GM18511 (cell line): ENCODE results near the gene ADRA1B.

Experiments used
- ATAC-seq: cut with Tn5 transposase; IDR thresholded peaks from one replicate; pipeline ENCODE4 v1.9.1; 2021; ENCODE audit warnings: mild to moderate bottlenecking, moderate library complexity; ENCODE audit not compliant: unreplicated experiment

Gene ADRA1B

GRCh38 chr5:159915904-159916840 is at the start of gene ADRA1B:
TSS of gene ADRA1B (plus strand) at chr5:159916482. CDS start at chr5:159916906, 424 bp downstream.
- peak; percentile 82 for ATAC-seq

- ATAC-seq = no peak
Measured at GRCh38 chr5:159873680-159874079, 42.6 kb upstream of the ADRA1B start.

GRCh38 chr5:159874263-159874662 is 42.0 kb upstream of the ADRA1B start:
- no peak for ATAC-seq

- ATAC-seq = no peak
Measured at GRCh38 chr5:159877016-159877415, 39.3 kb upstream of the ADRA1B start.

DNA sequence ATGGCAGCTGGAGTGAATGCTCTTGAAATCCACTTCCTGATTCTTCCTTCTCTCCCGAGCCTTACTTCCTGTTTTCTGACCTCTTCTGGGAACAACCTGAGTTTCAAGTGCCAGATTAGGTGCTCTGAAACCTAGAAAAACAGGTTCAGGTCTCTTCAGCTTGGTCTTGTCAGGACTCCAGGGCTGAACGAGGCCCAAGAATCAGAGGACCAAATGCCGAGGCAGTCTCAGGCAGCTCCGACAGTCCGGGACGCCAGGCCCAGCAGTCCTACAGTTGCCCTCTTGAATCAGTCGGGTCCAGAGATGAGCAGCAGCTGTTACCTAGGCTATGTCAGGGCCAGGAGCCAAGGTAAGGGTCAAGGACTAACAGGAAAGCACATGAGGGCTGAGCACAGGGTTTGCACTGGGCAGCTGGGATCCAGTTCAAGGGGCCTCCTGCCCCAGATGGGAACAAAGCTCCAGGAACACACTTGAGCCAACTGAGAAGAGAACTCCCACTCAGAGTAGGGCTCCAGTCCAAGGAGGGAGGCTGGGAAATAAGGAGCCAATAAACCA is 38.3 kb upstream of the ADRA1B start:
- ATAC-seq = no peak

GRCh38 chr5:159878988-159879471 is 37.3 kb upstream of the ADRA1B start:
- no peak for ATAC-seq

- ATAC-seq = no peak
Measured at GRCh38 chr5:159880676-159881075, 35.6 kb upstream of the ADRA1B start.

GRCh38 chr5:159881967-159882366 is 34.3 kb upstream of the ADRA1B start:
- ATAC-seq = no peak

- no peak for ATAC-seq
Measured at GRCh38 chr5:159883522-159883950, 32.7 kb upstream of the ADRA1B start.

- ATAC-seq = no peak
Measured at GRCh38 chr5:159884917-159885620, 31.2 kb upstream of the ADRA1B start.

- ATAC-seq = no peak
Measured at GRCh38 chr5:159886296-159886695, 30.0 kb upstream of the ADRA1B start.

- no peak for ATAC-seq
Measured at GRCh38 chr5:159887050-159887449, 29.2 kb upstream of the ADRA1B start.

- no peak for ATAC-seq
Measured at GRCh38 chr5:159888860-159889259, 27.4 kb upstream of the ADRA1B start.

GRCh38 chr5:159890141-159890540 is 26.1 kb upstream of the ADRA1B start:
- ATAC-seq = no peak

DNA sequence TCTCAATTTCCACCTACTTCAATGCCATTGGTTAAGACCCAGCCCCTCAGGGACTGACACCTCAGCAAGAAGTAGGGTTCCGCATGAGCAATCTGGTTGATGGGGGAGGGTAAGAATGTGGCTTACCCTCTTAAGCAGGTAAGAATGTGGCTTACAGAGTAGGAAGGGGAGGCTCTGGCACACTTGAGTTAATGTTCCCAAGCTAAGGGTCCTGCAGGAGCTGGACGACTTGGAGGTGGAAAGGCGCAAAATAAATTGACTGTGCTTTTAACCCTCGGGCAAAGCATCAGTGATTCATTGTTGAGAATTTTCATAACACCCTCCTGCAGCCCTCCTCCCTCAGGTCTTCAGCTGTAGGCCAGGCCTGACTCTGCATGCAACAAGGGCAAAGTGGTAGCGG is 24.9 kb upstream of the ADRA1B start:
- no peak for ATAC-seq

DNA sequence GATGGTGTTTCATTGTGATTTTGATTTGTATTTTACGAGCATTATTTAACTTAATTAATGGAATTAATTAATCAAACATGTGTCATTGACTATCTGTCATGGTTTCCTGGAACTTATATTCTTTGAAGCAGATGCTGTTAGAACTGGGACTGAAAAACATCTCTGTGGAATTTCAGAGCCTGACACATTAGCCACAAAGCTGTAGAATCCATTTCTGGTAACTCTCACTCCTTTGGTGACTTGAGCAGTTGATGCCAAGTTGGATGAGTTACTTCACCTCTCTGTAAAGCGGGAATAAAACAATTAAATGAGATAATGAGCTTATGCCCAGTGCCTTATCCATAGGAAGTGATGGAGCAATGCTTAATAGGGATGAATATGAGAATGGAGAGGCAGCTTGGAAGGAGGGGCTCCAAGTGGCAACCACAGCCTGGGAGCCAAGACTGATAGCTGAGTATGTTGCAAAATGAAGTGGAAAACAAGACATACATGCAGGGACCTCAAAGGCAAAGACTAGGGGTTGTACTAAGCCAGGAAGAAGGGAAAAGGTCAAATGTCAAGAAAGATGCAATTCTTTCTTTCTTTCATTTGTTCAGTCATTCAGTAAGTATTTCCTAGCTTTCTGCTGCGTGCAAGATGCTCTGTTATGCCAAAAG is 23.1 kb upstream of the ADRA1B start:
- ATAC-seq = no peak

GRCh38 chr5:159894149-159894720 is 22.0 kb upstream of the ADRA1B start:
- no peak for ATAC-seq

DNA sequence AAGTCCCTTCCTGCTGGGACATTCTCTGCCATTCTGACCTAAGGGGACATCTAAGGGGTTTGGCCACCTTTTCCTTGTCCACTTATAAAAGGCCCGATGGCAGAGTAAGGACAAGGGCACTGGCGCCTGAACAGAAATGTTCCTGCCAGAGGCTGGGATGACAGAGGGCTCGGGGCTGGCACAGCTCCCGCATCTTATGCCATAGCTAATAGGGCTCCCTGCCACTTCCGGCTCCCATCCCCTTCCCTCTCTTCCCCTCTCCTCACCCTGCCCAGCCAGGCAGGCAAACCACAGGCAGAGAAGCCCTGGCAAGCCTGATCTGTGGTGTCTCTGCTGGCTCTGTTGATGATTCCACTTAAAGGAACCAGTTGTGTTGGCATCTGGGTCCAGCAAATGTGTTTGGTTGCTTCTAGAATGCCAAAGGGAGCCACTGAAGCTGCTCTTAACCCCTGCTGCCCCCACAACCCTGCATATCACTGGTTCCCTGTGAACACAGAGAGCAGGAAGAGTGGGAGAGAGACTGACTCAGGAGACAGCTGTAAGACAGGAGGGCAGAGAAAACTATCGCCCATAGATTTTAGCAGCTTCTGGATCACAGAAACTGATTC is 18.4 kb upstream of the ADRA1B start:
- no peak for ATAC-seq

- no peak for ATAC-seq
Measured at GRCh38 chr5:159899067-159900049, 16.9 kb upstream of the ADRA1B start.
